Left ventricle myocardium inferior (tissue), 1 donor: ENCODE measurements around the gene SDR42E2. TPM values are rescaled to one million over a fixed set of nuclear protein-coding genes. Genes with fewer than 3 reads are reported as not detected.
"Not testable (repeated sequence)": the region's sequence is repeated elsewhere in the genome, so short reads cannot be mapped to it uniquely, and the experiment has no call there.

ENCODE experiments used
- DNase-seq: peaks from one replicate; pipeline ENCODE4 v3.0.0-alpha.2; 2020
- H3K27ac ChIP-seq: fragments of 200-600 bp; replicated peaks from 2 replicates; pipeline ENCODE4 v1.8.0; 2021
- H3K27me3 ChIP-seq: fragments of 200-600 bp; 2 replicates; pipeline ENCODE4 v1.8.0; 2021; ENCODE audit warnings: low read depth
- H3K36me3 ChIP-seq: fragments of 200-600 bp; 2 replicates; pipeline ENCODE4 v1.8.0; 2021
- H3K4me1 ChIP-seq: fragments of 200-600 bp; 2 replicates; pipeline ENCODE4 v1.8.0; 2021
- H3K4me3 ChIP-seq: fragments of 200-600 bp; 2 replicates; pipeline ENCODE4 v1.8.0; 2021; ENCODE audit warnings: mild to moderate bottlenecking, moderate library complexity
- H3K9me3 ChIP-seq: fragments of 200-600 bp; replicated peaks from 2 replicates; pipeline ENCODE4 v1.8.0; 2021
- CTCF ChIP-seq: fragments of 200-600 bp; IDR thresholded peaks from 2 replicates; pipeline ENCODE4 v1.8.0; 2021; ENCODE audit warnings: antibody characterized with exemption, mild to moderate bottlenecking, borderline replicate concordance
- intact Hi-C: fragments of 100-400 bp; cut with micrococcal nuclease; formaldehyde crosslinking; loops from one replicate; pipeline ENCODE4 v1.11.0; 2022
- total RNA-seq: library from RNA; stranded (reverse); fragmentation: NEBNext Ultra II Directional; extraction: Animal tissue kit (Norgen Biotek cat#: 25700); gene quantifications from one replicate; pipeline ENCODE4 v1.2.1, GENCODE V29; 2021
- donor health status: DM: no; HTN: yes; CAD: no; lungs with severe emphysema.

The SDR42E2 gene
- total RNA-seq, 1 donor from 2014 or later: 0.08 TPM

DNA sequence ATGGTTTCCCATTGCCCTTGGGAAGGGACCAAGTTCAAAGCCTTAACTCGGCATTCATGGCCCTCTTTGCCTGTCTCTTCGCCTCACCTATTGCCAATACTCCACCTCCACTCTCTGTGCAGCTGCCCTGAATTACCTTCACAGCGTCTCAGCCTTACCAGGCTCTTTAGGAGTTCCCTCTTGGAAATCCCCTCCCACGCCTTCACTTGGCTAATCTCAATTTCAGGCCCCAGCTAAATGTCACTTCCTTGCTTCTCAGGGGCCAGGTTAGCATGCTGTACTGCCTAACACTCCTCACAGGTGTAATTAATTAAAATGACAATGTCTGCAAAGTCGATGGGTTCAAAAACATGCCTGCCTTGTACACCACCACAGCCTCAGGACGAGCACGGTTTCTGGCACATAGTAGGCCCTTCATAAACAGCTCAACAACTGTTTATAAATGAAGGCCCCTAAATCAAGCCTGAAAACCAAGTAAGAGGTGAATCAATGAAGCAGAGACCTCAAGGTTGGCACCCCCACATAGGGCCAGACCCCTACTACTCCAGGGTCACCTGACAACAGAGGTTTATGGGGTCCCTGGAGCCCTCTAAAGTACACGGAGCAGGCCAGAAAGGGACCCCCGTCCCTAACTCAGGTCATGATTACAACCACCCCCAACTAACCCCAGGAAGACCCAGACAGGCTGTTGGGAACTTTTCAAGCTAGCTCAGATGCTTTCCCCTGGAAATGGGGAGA is 32.6 kb downstream of the SDR42E2 start:
- no peak overlapping the region for H3K4me3 ChIP-seq
- peak overlapping the region; percentile 86 for H3K27ac ChIP-seq
- H3K27me3 ChIP-seq: no peaks in the 10 kb centered on the region
- H3K36me3 ChIP-seq: no peaks in the 10 kb centered on the region
- intact Hi-C loops: loop anchor here (5.0 kb wide), 1 partner anchor 102 kb away; the partner anchor contains the start of gene POLR3E
- H3K9me3 ChIP-seq: no peaks in the 10 kb centered on the region
- TF ChIP-seq CTCF: no peak
- no peak for DNase-seq
- H3K4me1 ChIP-seq: peaks cover 38% of the 10 kb centered on the region

GRCh38 chr16:22195445-22195694 is 33.1 kb downstream of the SDR42E2 start:
- DNase-seq: no peak
- Histone ChIP-seq H3K4me3 (peak overlapping the region; percentile 71), H3K36me3 (no peaks in the 10 kb centered on the region), H3K4me1 (peaks cover 34% of the 10 kb centered on the region), H3K9me3 (no peaks in the 10 kb centered on the region), H3K27me3 (no peaks in the 10 kb centered on the region), H3K27ac (peak overlapping the region; percentile 86)
- TF ChIP-seq CTCF: no peak
- intact Hi-C loops: loop anchor here (5.0 kb wide), 1 partner anchor 102 kb away; the partner anchor contains the start of gene POLR3E

GRCh38 chr16:22195695-22196558 is 33.6 kb downstream of the SDR42E2 start:
- peak; percentile 97 for TF ChIP-seq CTCF
- H3K36me3 ChIP-seq: no peaks in the 10 kb centered on the region
- H3K27me3 ChIP-seq: no peaks in the 10 kb centered on the region
- peak; percentile 89 for DNase-seq
- H3K4me1 ChIP-seq: peaks cover 34% of the 10 kb centered on the region
- H3K27ac ChIP-seq: peak overlapping the region; percentile 86
- H3K9me3 ChIP-seq: no peaks in the 10 kb centered on the region
- intact Hi-C loops: loop anchor here (5.0 kb wide), 1 partner anchor 101 kb away; the partner anchor contains the start of gene POLR3E
- H3K4me3 ChIP-seq: peak overlapping the region; percentile 71

- not testable (repeated sequence) for H3K9me3 ChIP-seq, H3K27me3 ChIP-seq, DNase-seq, H3K27ac ChIP-seq, H3K36me3 ChIP-seq
- Histone ChIP-seq H3K4me3 (peak overlapping the region; percentile 71), H3K4me1 (peaks cover 30% of the 10 kb centered on the region)
- intact Hi-C loops: loop anchor here (5.0 kb wide), 1 partner anchor 101 kb away; the partner anchor contains the start of gene POLR3E
Measured at GRCh38 chr16:22196559-22197168, 34.4 kb downstream of the SDR42E2 start.

DNA sequence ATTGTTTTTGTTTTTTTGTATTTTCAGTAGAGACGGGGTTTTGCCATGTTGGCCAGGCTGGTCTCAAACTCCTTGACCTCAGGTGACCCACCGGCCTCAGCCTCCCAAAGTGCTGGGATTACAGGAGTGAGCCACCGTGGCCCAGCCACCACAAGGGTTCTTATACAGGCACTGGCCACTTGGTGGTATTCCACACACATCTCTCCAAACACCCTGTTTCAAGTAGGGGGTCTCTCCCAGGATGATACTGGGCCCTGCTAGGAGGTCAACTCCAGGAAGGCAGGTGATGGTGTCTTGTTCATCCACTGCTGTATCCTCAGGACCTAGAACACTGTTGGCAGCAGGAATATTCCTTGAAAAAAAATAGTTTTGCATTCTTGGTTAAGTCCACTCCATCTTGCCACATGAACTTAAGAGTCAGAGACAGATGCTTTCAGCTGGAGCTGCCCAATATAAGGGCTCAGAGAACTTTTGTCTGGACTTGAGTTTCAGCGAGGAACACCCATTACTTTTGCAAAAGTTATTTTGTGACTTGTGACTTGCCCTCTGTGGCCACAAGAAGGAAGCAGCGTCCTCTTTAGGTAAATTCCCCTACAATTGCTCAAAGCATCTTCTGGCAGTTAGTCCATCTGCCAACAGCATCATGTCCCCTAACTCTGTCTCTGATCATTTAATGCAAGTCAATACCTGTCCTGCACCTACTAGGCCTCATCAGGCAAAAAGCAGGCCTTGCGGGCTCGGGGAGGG is 36.4 kb downstream of the SDR42E2 start:
- Histone ChIP-seq H3K4me3 (no peak overlapping the region), H3K27ac (peak overlapping the region; percentile 62), H3K9me3 (no peaks in the 10 kb centered on the region), H3K4me1 (peaks cover 12% of the 10 kb centered on the region), H3K36me3 (no peaks in the 10 kb centered on the region), H3K27me3 (no peaks in the 10 kb centered on the region)
- no peak for TF ChIP-seq CTCF
- intact Hi-C loops: loop anchor here (5.0 kb wide), 1 partner anchor 99 kb away; the partner anchor contains the start of gene POLR3E
- DNase-seq: no peak
